ENCODE data around the gene HOXC9. TPM values are rescaled to one million over a fixed set of nuclear protein-coding genes. Genes with fewer than 3 reads are reported as not detected.

The HOXC9 gene
- total RNA-seq = not detected

DNA sequence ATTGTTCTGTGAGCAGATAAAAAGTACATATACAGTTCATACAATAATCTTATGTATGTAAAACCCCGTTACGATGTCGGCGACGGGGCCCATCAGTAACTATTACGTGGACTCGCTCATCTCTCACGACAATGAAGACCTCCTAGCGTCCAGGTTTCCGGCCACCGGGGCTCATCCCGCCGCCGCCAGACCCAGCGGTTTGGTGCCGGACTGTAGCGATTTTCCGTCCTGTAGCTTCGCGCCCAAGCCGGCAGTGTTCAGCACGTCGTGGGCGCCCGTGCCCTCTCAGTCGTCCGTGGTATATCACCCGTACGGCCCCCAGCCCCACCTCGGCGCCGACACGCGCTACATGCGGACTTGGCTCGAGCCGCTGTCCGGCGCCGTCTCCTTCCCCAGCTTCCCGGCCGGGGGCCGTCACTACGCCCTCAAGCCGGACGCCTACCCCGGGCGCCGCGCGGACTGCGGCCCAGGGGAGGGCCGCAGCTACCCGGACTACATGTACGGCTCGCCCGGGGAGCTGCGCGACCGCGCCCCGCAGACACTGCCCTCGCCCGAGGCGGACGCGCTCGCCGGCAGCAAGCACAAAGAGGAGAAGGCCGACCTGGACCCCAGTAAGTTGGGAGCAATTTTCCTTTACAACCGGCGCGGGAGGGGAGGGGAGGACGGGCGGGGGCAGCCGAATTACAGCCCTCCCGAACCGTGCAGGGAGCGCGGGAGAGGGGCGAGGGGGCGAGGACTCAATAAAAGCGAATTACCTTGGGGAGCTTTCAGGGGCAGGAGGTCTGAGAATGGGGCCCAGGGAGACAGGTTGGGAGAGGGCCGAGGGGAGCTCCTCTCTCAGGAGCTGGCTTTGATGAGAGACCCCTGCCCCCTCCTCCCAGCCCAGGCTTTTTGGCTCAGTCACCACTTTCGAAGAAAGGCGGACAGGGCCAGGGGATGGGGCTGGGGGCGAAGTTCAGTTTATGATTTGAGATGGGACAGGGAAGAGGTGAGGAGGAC is at the start of gene HOXC9:
HOXC9 (plus strand) TSS at position 46 of the 999 bp plus-strand sequence; CDS start at position 74, 28 bp downstream.
- Mint-ChIP-seq H3K27me3 (ENCODE audit: low read depth) (peaks cover 93% of the 10 kb centered on the region), H3K27ac (no peak within 1 kb of the TSS)

DNA sequence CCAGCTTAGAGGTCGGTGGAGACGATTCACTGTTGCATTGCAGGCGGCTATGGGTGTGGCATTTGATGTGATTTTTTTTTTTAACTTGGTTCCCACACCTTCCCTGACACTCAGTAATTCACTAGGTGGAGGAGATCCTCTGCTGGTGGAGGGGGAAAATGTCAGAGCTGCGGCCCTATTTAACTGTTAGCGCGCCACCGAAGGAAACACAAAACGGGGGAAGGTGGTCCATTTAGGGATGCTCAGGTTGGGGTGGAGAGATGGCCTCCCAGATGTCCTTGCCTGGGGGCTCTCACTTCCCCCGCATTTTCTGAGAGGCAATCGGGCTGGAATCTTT is 49.6 kb upstream of the HOXC9 start:
- peak in 1 of 2 donors; percentile 18 for ATAC-seq (replicated peaks in 1 of 2)
- H3K4me1 Mint-ChIP-seq (ENCODE audit: low read depth) = peaks cover 27% of the 10 kb centered on the region
- DNase-seq = no peak
- H3K27ac Mint-ChIP-seq = peak overlapping the region; percentile 44
- no peaks in the 10 kb centered on the region for H3K36me3 Mint-ChIP-seq (ENCODE audit: insufficient read depth in 2 of 2)
- no peak overlapping the region for H3K4me3 Mint-ChIP-seq
- H3K9me3 Mint-ChIP-seq = no peaks in the 10 kb centered on the region
- H3K27me3 Mint-ChIP-seq (ENCODE audit: low read depth) = peaks cover 90% of the 10 kb centered on the region

More for the DNA sequence above, at the start of gene HOXC9:
- Mint-ChIP-seq H3K4me1 (ENCODE audit: low read depth) (peaks cover 36% of the 10 kb centered on the region), H3K9me3 (no peaks in the 10 kb centered on the region), H3K4me3 (peak within 1 kb of the TSS; percentile 71 to 76), H3K36me3 (ENCODE audit: insufficient read depth in 2 of 2) (peaks cover 0 to 2% of the 10 kb centered on the region in 2 donors)
- DNase-seq = no peak
- ATAC-seq (replicated peaks in 1 of 2) = no peak

GRCh38 chr12:53950789-53951576 is 49.0 kb upstream of the HOXC9 start:
- Mint-ChIP-seq H3K27me3 (ENCODE audit: low read depth) (peaks cover 90% of the 10 kb centered on the region), H3K4me1 (ENCODE audit: low read depth) (peaks cover 30% of the 10 kb centered on the region), H3K27ac (no peak overlapping the region), H3K9me3 (no peaks in the 10 kb centered on the region), H3K36me3 (ENCODE audit: insufficient read depth in 2 of 2) (no peaks in the 10 kb centered on the region), H3K4me3 (peak overlapping the region in 1 of 2 donors; percentile 22)
- peak in 1 of 2 donors; percentile 9 for ATAC-seq (replicated peaks in 1 of 2)
- no peak for DNase-seq

GRCh38 chr12:53951577-53952334 is 48.2 kb upstream of the HOXC9 start:
- ATAC-seq (replicated peaks in 1 of 2) = no peak
- H3K36me3 Mint-ChIP-seq (ENCODE audit: insufficient read depth in 2 of 2) = no peaks in the 10 kb centered on the region
- DNase-seq = no peak
- peaks cover 38% of the 10 kb centered on the region for H3K4me1 Mint-ChIP-seq (ENCODE audit: low read depth)
- peak overlapping the region; percentile 57 for H3K27ac Mint-ChIP-seq
- no peaks in the 10 kb centered on the region for H3K9me3 Mint-ChIP-seq
- H3K4me3 Mint-ChIP-seq = peak overlapping the region in 1 of 2 donors; percentile 22
- peaks cover 90% of the 10 kb centered on the region for H3K27me3 Mint-ChIP-seq (ENCODE audit: low read depth)

DNA sequence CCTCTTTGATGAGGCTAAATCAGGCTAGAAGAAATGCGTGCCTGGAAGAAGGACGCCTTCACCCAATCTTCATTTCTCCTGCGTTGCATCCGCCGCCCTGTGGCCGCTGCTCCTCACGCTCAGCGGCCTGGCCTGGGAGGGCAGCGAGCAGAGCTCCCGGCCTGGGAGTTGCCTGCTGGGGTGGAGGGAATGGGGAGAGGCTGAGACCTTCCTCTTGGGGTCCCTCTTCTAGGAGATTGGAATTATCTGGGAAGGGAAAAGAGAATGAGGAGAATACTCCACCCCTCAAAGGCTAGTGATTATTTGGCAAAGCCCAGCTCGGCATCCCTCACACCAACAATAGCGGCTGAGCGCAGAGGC is 47.6 kb upstream of the HOXC9 start:
- Mint-ChIP-seq H3K4me3 (peak overlapping the region in 1 of 2 donors; percentile 17), H3K27ac (peak overlapping the region; percentile 57), H3K36me3 (ENCODE audit: insufficient read depth in 2 of 2) (no peaks in the 10 kb centered on the region), H3K27me3 (ENCODE audit: low read depth) (peaks cover 90% of the 10 kb centered on the region), H3K9me3 (no peaks in the 10 kb centered on the region), H3K4me1 (ENCODE audit: low read depth) (peaks cover 40% of the 10 kb centered on the region)
- DNase-seq = no peak
- ATAC-seq (replicated peaks in 1 of 2) = no peak

DNA sequence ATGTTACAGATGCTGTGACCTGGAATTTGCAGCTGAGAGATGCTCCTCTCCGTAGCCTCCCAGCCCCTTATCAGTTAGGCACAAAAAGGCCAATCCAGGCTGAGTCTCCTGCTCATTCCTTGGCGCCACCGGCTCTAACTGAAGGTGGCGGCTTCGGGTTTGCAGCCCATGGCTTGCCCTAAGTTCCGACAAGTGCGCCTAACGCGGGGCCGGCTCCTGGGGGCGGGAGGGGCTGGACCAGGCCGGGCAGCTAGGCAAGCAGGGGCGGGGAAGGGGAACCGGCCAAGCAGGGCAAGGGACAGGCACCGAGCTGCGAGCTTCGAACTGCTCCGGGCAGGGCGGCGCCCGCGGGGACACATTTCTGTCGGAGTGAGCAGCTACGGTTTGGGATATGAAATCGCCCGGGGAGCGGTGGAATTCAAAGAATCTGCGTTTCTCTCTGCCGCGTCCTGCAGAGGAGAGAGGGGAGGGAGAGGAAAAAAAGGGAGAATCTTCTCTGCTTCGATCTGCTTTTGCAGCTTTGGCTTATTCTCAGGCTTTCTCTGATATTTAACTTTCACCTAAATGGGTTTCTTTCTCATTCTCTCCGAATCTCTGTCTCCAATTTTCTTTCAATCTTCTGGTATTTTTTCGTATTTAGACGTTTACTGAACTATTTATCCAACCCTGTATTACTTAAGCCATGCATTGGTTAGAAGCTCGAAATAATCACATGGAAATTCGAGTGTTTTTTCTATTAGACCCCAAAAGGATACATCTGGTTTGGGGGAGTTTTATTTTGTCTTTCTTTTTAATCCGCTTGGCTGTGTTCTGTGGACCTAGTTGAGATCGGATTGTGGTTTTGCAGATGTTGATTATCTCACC is 46.9 kb upstream of the HOXC9 start:
- DNase-seq (no peak), ATAC-seq (replicated peaks in 1 of 2) (no peak)
- peaks cover 40% of the 10 kb centered on the region for H3K4me1 Mint-ChIP-seq (ENCODE audit: low read depth)
- peak overlapping the region; percentile 46 for H3K27ac Mint-ChIP-seq
- H3K36me3 Mint-ChIP-seq (ENCODE audit: insufficient read depth in 2 of 2) = no peaks in the 10 kb centered on the region
- peak overlapping the region in 1 of 2 donors; percentile 46 for H3K4me3 Mint-ChIP-seq
- peaks cover 90% of the 10 kb centered on the region for H3K27me3 Mint-ChIP-seq (ENCODE audit: low read depth)
- no peaks in the 10 kb centered on the region for H3K9me3 Mint-ChIP-seq

DNA sequence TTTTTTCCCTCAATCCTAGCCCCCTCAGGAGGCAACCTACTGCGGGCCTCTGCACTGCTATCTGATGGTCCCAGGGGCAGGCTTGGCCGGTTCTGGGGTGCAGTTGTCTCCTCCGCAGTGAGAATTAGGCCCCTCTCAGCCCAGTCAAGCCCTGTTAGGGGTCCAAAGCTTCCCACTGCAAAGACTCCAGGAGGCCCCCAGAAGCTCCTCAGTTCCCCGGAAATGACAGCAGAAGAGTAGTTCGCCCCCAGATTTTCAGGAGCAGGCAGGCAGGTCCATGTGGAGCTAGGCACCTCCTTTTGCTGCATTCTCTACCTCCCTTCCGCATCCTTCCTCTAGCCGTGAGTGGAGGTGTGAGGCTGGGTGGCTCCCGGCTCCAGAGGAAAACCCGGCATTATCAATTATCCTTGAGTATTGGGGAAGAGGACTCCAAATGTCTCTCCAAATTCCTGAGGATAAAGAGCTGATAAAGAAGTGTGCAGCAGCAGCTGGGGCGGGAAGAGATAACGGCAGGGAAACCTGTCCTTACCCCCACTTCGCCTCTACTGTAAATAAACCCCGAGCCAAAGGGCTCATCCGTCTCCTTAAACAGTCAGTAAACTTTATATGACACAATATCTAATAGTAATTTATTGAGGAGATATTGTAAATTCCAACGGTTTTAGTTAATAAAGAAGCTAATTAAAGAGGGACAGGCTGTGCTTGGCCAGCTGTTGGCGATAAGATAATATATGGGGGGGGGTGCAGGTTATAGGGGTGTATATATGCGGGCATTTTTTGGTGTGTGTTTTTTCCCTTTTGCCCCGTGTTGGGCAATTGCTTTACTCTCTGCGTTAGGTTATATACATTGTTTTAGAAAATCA is 45.9 kb upstream of the HOXC9 start:
- DNase-seq = no peak
- Mint-ChIP-seq H3K4me3 (peak overlapping the region in 1 of 2 donors; percentile 8), H3K36me3 (ENCODE audit: insufficient read depth in 2 of 2) (no peaks in the 10 kb centered on the region), H3K27ac (peak overlapping the region; percentile 45), H3K27me3 (ENCODE audit: low read depth) (peaks cover 90% of the 10 kb centered on the region), H3K4me1 (ENCODE audit: low read depth) (peaks cover 40% of the 10 kb centered on the region), H3K9me3 (no peaks in the 10 kb centered on the region)
- ATAC-seq (replicated peaks in 1 of 2) = no peak

- Mint-ChIP-seq H3K4me3 (peak within 1 kb of the TSS in 1 of 2 donors; percentile 8), H3K36me3 (ENCODE audit: insufficient read depth in 2 of 2) (no peaks in the 10 kb centered on the region), H3K27me3 (ENCODE audit: low read depth) (peaks cover 91% of the 10 kb centered on the region), H3K9me3 (no peaks in the 10 kb centered on the region), H3K27ac (peak within 1 kb of the TSS; percentile 45), H3K4me1 (ENCODE audit: low read depth) (peaks cover 42% of the 10 kb centered on the region)
- DNase-seq (no peak), ATAC-seq (replicated peaks in 1 of 2) (no peak)
These were observed 45.3 kb upstream of the HOXC9 start, which contains the start of gene HOXC12 for GRCh38 chr12:53954694-53955035. Gene HOXC12, plus strand, starts transcription at chr12:53954903. Its CDS starts 27 bp downstream, at chr12:53954930.

DNA sequence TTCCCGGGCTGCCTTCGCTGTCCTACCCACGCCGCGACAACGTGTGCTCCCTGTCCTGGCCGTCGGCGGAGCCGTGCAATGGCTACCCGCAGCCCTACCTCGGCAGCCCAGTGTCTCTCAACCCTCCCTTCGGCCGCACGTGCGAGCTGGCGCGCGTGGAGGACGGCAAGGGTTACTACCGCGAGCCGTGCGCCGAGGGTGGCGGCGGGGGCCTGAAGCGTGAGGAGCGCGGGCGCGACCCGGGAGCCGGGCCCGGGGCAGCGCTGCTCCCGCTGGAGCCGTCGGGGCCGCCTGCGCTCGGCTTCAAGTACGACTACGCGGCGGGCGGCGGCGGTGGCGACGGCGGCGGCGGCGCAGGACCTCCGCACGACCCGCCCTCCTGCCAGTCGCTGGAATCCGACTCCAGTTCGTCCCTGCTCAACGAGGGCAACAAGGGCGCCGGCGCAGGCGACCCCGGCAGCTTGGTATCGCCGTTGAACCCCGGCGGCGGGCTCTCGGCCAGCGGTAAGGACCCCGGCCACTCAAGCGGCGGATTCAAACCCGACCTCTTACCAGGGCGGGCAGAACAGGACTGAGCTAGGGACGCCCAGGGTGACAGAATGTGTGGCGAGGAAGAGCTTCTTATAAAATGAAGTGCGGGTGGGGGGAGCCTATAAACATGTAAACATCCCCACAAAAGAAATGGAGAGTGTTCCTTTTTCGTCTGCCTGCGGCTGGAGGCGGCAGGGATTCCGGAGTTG is 44.8 kb upstream of the HOXC9 start:
- peaks cover 48% of the 10 kb centered on the region for H3K4me1 Mint-ChIP-seq (ENCODE audit: low read depth)
- H3K9me3 Mint-ChIP-seq = no peaks in the 10 kb centered on the region
- no peak for DNase-seq
- ATAC-seq (replicated peaks in 1 of 2) = no peak
- H3K27ac Mint-ChIP-seq = no peak overlapping the region
- H3K27me3 Mint-ChIP-seq (ENCODE audit: low read depth) = peaks cover 93% of the 10 kb centered on the region
- no peak overlapping the region for H3K4me3 Mint-ChIP-seq
- H3K36me3 Mint-ChIP-seq (ENCODE audit: insufficient read depth in 2 of 2) = no peaks in the 10 kb centered on the region

- DNase-seq (no peak), ATAC-seq (replicated peaks in 1 of 2) (no peak)
- Mint-ChIP-seq H3K27ac (peak overlapping the region; percentile 14), H3K36me3 (ENCODE audit: insufficient read depth in 2 of 2) (no peaks in the 10 kb centered on the region), H3K4me1 (ENCODE audit: low read depth) (peaks cover 51% of the 10 kb centered on the region), H3K9me3 (no peaks in the 10 kb centered on the region), H3K27me3 (ENCODE audit: low read depth) (peaks cover 93% of the 10 kb centered on the region), H3K4me3 (peak overlapping the region in 1 of 2 donors; percentile 15)
These were observed 44.1 kb upstream of the HOXC9 start for GRCh38 chr12:53955776-53956250.
